Thoracic aorta (tissue), 2 donors: ENCODE measurements around the gene TEKT5. TPM values are rescaled to one million over a fixed set of nuclear protein-coding genes. Genes with fewer than 3 reads are reported as not detected.

ENCODE experiments used
- ATAC-seq: fragments of 150-250 bp; one replicate; pipeline ENCODE4 v1.8.0; 2017; ENCODE audit warnings: low read depth; ENCODE audit not compliant: insufficient number of reproducible peaks, low FRiP score
- DNase-seq: peaks from one replicate; pipeline ENCODE4 v3.0.0-alpha.2; 2020; ENCODE audit warnings: low spot score
- H3K27ac ChIP-seq, 2 donors: fragments of 200-600 bp; sonication (generic); 1 replicate in 1 of 2; 2 replicates in 1 of 2; pipeline ENCODE4 v1.5.1; 2016; ENCODE audit warnings: mild to moderate bottlenecking in 2 of 2, moderate library complexity in 2 of 2
- H3K27me3 ChIP-seq: fragments of 200-600 bp; sonication (generic); replicated peaks from 2 replicates; pipeline ENCODE4 v1.6.0; 2016; ENCODE audit warnings: mild to moderate bottlenecking; ENCODE audit not compliant: insufficient read depth
- H3K36me3 ChIP-seq: fragments of 200-600 bp; sonication (generic); one replicate; pipeline ENCODE4 v1.5.1; 2016
- H3K4me1 ChIP-seq, 2 donors: fragments of 200-600 bp; sonication (generic); 1 replicate in 1 of 2; 2 replicates in 1 of 2; pipeline versions ENCODE4 v1.5.1 to v1.6.0; 2016; ENCODE audit warnings: low read depth in 2 of 2, mild to moderate bottlenecking in 1 of 2; ENCODE audit not compliant: control insufficient read depth in 1 of 2
- H3K4me3 ChIP-seq: fragments of 200-600 bp; sonication (generic); 2 replicates; pipeline ENCODE4 v1.5.1; 2016; ENCODE audit warnings: mild to moderate bottlenecking
- H3K9me3 ChIP-seq: fragments of 200-600 bp; sonication (generic); 2 replicates; pipeline ENCODE4 v1.5.1; 2016
- total RNA-seq, 2 donors: library from RNA; depleted of rRNA; stranded (reverse); fragments of >200 nt; gene quantifications; one replicate each; pipeline versions ENCODE4 v1.1.0 to v1.2.3, GENCODE V29; 2016
- TF ChIP-seq, protein P1 (sequence below): fragments of 200-600 bp; sonication (generic); IDR thresholded peaks from one replicate; pipeline ENCODE4 v1.5.1; 2019; ENCODE audit warnings: antibody characterized with exemption

Gene TEKT5
- total RNA-seq, 2 donors from 2014 or later: not detected

DNA sequence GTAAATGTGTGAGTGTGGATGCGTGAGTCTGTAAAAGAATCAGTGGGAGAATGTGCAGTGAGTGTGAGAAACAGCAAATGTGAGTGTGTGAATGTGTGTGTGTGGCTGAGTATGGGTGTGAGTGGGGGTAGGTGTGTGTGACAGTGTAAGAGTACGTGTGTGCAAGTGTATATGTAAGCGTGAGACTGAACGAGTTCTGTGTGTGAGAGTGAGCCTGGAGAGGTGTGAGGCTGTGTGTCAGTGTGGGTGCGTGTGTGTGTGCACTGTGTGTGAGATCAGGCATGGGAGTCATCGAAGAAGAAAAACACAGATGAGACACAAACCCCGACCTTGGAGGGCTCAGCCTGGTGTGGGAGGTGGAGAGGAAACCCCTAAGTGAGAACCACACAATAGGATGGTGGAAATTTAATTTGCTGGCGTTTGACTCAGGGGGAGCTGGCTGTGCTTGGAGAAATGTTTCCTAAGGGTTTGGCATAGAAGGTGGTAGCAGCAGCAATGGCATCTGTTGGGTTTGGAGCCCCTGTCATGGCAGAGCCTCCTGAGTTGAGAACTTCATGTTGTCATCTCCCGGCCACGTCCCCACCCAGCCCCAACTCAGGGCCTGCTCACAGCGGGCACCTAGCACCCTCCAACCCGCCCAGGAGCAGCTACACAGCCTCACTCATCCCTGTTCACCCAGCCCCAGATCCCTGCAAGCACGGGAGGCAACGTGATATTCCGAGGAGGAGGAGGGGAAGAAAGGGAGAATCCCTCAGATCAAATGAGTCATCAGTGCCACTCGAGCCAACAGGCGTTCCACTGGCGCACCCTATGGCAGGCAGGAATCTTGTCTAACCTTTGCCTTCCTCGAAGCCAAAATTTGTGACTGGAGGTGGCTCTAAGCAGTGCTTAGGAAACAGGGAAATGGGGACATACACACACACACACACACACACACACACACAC, 34.6 kb upstream of the TEKT5 start:
- DNase-seq (no peak), ATAC-seq (no peak)
- no peak overlapping the region for H3K4me3 ChIP-seq
- H3K9me3 ChIP-seq: no peaks in the 10 kb centered on the region
- TF ChIP-seq, protein P1, sequence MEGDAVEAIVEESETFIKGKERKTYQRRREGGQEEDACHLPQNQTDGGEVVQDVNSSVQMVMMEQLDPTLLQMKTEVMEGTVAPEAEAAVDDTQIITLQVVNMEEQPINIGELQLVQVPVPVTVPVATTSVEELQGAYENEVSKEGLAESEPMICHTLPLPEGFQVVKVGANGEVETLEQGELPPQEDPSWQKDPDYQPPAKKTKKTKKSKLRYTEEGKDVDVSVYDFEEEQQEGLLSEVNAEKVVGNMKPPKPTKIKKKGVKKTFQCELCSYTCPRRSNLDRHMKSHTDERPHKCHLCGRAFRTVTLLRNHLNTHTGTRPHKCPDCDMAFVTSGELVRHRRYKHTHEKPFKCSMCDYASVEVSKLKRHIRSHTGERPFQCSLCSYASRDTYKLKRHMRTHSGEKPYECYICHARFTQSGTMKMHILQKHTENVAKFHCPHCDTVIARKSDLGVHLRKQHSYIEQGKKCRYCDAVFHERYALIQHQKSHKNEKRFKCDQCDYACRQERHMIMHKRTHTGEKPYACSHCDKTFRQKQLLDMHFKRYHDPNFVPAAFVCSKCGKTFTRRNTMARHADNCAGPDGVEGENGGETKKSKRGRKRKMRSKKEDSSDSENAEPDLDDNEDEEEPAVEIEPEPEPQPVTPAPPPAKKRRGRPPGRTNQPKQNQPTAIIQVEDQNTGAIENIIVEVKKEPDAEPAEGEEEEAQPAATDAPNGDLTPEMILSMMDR: no peak
- no peaks in the 10 kb centered on the region for H3K4me1 ChIP-seq
- H3K36me3 ChIP-seq: no peaks in the 10 kb centered on the region
- H3K27me3 ChIP-seq: no peaks in the 10 kb centered on the region
- H3K27ac ChIP-seq: no peak overlapping the region

DNA sequence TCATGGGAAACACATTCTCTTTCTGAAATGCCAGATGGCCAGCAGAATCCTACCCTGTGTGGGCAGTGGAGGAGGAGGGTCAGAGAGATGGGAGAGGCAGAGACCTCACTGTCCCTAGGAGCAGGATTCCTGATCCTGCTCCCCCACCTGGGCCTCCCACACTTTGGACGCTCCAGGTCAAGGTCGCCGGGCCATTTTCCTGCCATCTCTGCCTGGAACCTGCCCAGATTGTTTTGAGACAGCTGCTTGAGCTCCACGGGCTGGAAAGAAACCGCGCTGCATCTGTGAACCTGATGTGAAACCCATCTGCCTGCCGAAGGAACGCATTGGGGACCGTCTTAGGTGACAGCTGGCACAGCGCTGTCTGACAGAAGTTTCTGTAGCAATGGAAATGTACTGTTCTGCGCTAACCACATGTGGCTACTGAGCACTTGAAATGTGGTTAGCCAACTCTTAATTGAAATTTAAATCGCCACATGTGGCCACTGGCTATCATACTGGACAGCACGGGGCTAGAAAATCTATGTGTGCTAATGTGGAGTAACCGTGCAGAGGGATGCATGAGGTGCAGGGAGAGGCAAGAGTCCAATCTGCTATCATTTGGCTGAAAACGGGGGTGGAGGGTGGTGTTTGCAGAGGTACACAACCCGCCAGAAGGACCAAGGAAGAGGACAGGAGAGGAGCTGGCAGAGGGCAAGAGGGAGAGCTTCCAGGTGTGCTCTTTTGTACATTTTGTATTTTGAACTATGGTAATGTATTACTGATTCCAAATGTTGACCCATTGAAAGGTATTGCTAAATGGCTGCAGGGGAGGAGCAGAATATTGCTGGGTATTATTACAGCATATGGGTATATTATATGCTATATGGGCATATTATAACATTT, 33.5 kb upstream of the TEKT5 start:
- ATAC-seq (no peak), DNase-seq (no peak)
- Histone ChIP-seq H3K27me3 (no peaks in the 10 kb centered on the region), H3K4me3 (no peak overlapping the region), H3K36me3 (no peaks in the 10 kb centered on the region), H3K27ac (no peak overlapping the region), H3K4me1 (no peaks in the 10 kb centered on the region), H3K9me3 (no peaks in the 10 kb centered on the region)
- TF ChIP-seq, protein P1: no peak

DNA sequence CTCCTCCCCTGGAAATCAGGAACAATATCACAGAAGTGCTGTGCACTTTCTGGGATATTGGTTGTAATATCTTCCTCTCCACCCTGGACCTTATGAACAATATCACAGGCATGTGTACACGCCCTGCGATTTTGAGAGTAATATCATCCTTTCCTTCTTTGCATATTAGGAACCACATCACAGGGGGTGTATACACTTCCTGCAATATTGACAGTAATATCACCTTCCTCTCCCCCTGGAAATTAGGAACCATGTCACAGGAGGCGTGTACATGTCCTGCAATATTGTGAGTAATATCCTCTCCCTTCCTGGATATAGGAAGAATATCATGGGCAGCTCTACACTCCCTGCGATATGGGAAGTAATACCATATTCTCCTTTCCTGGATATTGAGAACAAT, 14.2 kb upstream of the TEKT5 start:
- DNase-seq (no peak), ATAC-seq (no peak)
- Histone ChIP-seq H3K9me3 (no peaks in the 10 kb centered on the region), H3K27ac (no peak overlapping the region), H3K27me3 (no peaks in the 10 kb centered on the region), H3K4me1 (no peaks in the 10 kb centered on the region), H3K36me3 (no peaks in the 10 kb centered on the region), H3K4me3 (no peak overlapping the region)
- TF ChIP-seq, protein P1: no peak

DNA sequence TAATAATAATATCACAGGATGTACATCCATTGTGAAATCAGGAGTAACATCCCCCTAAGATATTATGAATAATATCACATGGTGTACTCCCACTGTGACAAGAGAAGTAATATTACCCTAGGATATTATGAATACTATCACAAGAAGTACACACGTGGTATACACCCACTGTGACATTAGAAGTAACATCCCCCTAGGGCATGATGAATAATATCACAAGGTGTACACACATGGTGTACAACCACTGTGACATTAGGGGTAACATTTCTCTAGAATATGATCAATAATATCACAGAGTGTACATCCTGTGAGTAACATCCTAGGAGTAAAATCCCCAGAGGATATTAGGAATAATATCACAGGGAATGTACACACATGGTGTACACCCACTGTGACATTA, 5.0 kb upstream of the TEKT5 start:
- H3K9me3 ChIP-seq: no peaks in the 10 kb centered on the region
- H3K27me3 ChIP-seq: no peaks in the 10 kb centered on the region
- H3K36me3 ChIP-seq: no peaks in the 10 kb centered on the region
- ATAC-seq (no peak), DNase-seq (no peak)
- H3K4me3 ChIP-seq: no peak overlapping the region
- H3K4me1 ChIP-seq: no peaks in the 10 kb centered on the region
- no peak overlapping the region for H3K27ac ChIP-seq
- TF ChIP-seq, protein P1: no peak

DNA sequence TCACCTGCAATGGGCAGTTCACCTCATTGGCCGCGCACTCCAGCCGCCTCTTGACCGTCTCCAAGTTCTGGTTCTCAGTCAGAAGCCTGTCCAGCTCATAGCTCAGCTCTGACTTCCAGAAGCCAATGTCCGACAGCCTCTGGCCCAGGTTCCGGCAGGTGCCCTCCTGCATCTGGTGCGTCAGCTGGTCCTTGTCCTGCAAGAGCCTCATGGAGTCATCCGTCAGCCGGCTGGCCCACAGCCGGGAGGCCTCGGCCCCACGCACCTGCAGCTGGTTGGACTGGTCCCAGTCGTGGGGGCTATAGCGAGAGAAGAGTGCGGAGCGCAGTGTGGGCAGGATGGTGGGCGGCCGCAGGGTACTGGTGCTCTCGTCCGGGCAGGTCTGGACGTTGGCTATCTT, 424 bp downstream of the TEKT5 start:
- H3K27ac ChIP-seq: no peak overlapping the region
- no peak overlapping the region for H3K4me3 ChIP-seq
- no peaks in the 10 kb centered on the region for H3K9me3 ChIP-seq
- H3K36me3 ChIP-seq: no peaks in the 10 kb centered on the region
- no peak for ATAC-seq
- TF ChIP-seq, protein P1: no peak
- no peaks in the 10 kb centered on the region for H3K4me1 ChIP-seq
- DNase-seq: no peak
- no peaks in the 10 kb centered on the region for H3K27me3 ChIP-seq
